HepG2 (cell line): Measurements from ENCODE around the gene F7. TPM values are rescaled to one million over a fixed set of nuclear protein-coding genes. Genes with fewer than 3 reads are reported as not detected.
A peak's percentile ranks its signal among the peaks of the same experiment; 100 is the strongest.

Experiments used
- ATF4 ChIP-seq, 2 experiments: fragments of 450-650 bp in 1 of 2; sonication (generic) in 1 of 2; formaldehyde crosslinking; IDR thresholded peaks; 2 replicates each; pipeline versions ENCODE4 v1.5.0 to v1.8.0; 2020 to 2022; ENCODE audit warnings: mild to moderate bottlenecking in 1 of 2, missing genetic modification reagents in 1 of 2
- GATA4 ChIP-seq: sonication (generic); IDR thresholded peaks from 2 replicates; pipeline ENCODE4 v1.6.1; 2016; ENCODE audit warnings: antibody characterized with exemption, low read depth, borderline replicate concordance
- GTF2F1 ChIP-seq: fragments of 150-350 bp; IDR thresholded peaks from 2 replicates; pipeline ENCODE4 v1.6.1; 2014; ENCODE audit warnings: low read length
- HDAC6 ChIP-seq: fragments of 200-600 bp; sonication (generic); IDR thresholded peaks from 2 replicates; pipeline ENCODE4 v1.7.0; 2017; ENCODE audit warnings: mild to moderate bottlenecking, antibody characterized with exemption, low read length, low read depth
- MAZ ChIP-seq, 2 experiments: sonication (generic) in 1 of 2; formaldehyde crosslinking in 1 of 2; IDR thresholded peaks; 2 replicates each; pipeline versions ENCODE4 v1.5.0 to v1.6.1; 2012 to 2020; ENCODE audit warnings: low read depth in 2 of 2, mild to moderate bottlenecking in 2 of 2, borderline replicate concordance in 1 of 2, improper control_type of control experiment in 1 of 2, low read length in 1 of 2, missing genetic modification reagents in 1 of 2, moderate library complexity in 1 of 2
- NFE2 ChIP-seq: sonication (generic); formaldehyde crosslinking; IDR thresholded peaks from 2 replicates; pipeline ENCODE4 v1.4.0; 2020; ENCODE audit warnings: missing genetic modification reagents
- NFIB ChIP-seq: sonication (generic); formaldehyde crosslinking; IDR thresholded peaks from 2 replicates; pipeline ENCODE4 v1.9.0; 2021; ENCODE audit warnings: missing genetic modification reagents, mild to moderate bottlenecking, borderline replicate concordance
- NONO ChIP-seq, 2 experiments: fragments of 450-650 bp in 1 of 2; sonication (generic) in 1 of 2; formaldehyde crosslinking in 1 of 2; IDR thresholded peaks in 1 of 2; conservative IDR thresholded peaks in 1 of 2; 2 replicates each; pipeline versions ENCODE4 v1.6.1 to v1.8.0; 2017 to 2022; ENCODE audit warnings: mild to moderate bottlenecking in 1 of 2, missing genetic modification reagents in 1 of 2, moderate library complexity in 1 of 2
- NR3C1 ChIP-seq: sonication (generic); formaldehyde crosslinking; IDR thresholded peaks from 2 replicates; pipeline ENCODE4 v1.4.0; 2020; ENCODE audit warnings: missing genetic modification reagents
- PHF8 ChIP-seq: sonication (generic); formaldehyde crosslinking; IDR thresholded peaks from 2 replicates; pipeline ENCODE4 v1.5.0; 2020; ENCODE audit warnings: missing genetic modification reagents
- RNF219 ChIP-seq: sonication (generic); formaldehyde crosslinking; IDR thresholded peaks from 2 replicates; pipeline ENCODE4 v1.5.0; 2020; ENCODE audit warnings: mild to moderate bottlenecking, missing genetic modification reagents
- TEAD3 ChIP-seq: optimal IDR thresholded peaks from 2 replicates; pipeline ENCODE3; 2016; ENCODE audit warnings: borderline replicate concordance
- THAP8 ChIP-seq: sonication (generic); formaldehyde crosslinking; IDR thresholded peaks from 2 replicates; pipeline ENCODE4 v1.5.1; 2020; ENCODE audit warnings: missing genetic modification reagents, mild to moderate bottlenecking, borderline replicate concordance
- ZBTB37 ChIP-seq: sonication (generic); formaldehyde crosslinking; IDR thresholded peaks from 2 replicates; pipeline ENCODE4 v1.4.0; 2020; ENCODE audit warnings: mild to moderate bottlenecking, missing genetic modification reagents
- ZFX ChIP-seq: sonication (generic); formaldehyde crosslinking; IDR thresholded peaks from 2 replicates; pipeline ENCODE4 v1.4.0; 2020; ENCODE audit warnings: mild to moderate bottlenecking, low read depth, missing genetic modification reagents, moderate library complexity
- ZNF333 ChIP-seq: sonication (generic); formaldehyde crosslinking; IDR thresholded peaks from 2 replicates; pipeline ENCODE4 v1.4.0; 2020; ENCODE audit warnings: mild to moderate bottlenecking, missing genetic modification reagents, borderline replicate concordance
- ZNF549 ChIP-seq: sonication (generic); formaldehyde crosslinking; IDR thresholded peaks from 2 replicates; pipeline ENCODE4 v1.5.0; 2020; ENCODE audit warnings: missing genetic modification reagents
- ZNF781 ChIP-seq: sonication (generic); formaldehyde crosslinking; IDR thresholded peaks from 2 replicates; pipeline ENCODE4 v1.5.1; 2020; ENCODE audit warnings: borderline replicate concordance, mild to moderate bottlenecking, missing genetic modification reagents; ENCODE audit errors: not compliant biosample characterization
- ZNF83 ChIP-seq: sonication (generic); formaldehyde crosslinking; IDR thresholded peaks from 2 replicates; pipeline ENCODE4 v1.4.0; 2020; ENCODE audit warnings: missing genetic modification reagents, mild to moderate bottlenecking, borderline replicate concordance
- polyA plus RNA-seq, 8 experiments: library from polyadenylated mRNA; depleted of rRNA in 3 of 8; stranded (reverse) in 7 of 8; unstranded in 1 of 8; fragments of >200 nt; fragmentation: Illumina TruSeq in 4 of 8; extraction: Trizol in 4 of 8; gene quantifications; 2 replicates each; pipeline versions ENCODE4 v1.2.1 to v1.2.3, GENCODE V29; 2011 to 2016; ENCODE audit warnings: low read depth in 4 of 8, missing spikeins in 1 of 8, mixed read lengths in 1 of 8; ENCODE audit not compliant: insufficient read depth in 1 of 8
- total RNA-seq, 5 experiments: library from RNA; depleted of rRNA; stranded (reverse); fragments of >200 nt; fragmentation: Illumina TruSeq; extraction: Trizol; gene quantifications; 2 replicates each; pipeline ENCODE4 v1.2.3, GENCODE V29; 2016; ENCODE audit warnings: low read depth in 1 of 5
- TF ChIP-seq, protein P1 (sequence below): sonication (generic); formaldehyde crosslinking; IDR thresholded peaks from 2 replicates; pipeline ENCODE4 v1.5.1; 2020; ENCODE audit warnings: missing genetic modification reagents, mild to moderate bottlenecking, borderline replicate concordance

Gene F7
- total and polyA plus RNA-seq, 2 of the 13 experiments (the other 11 are each of a cell fraction or from before 2014, with no cell fraction given), result 12.6 to 26.5 TPM

- no peak for TF ChIP-seq ZBTB37 (CRISPR knock-in tag)
- no peak for TF ChIP-seq NONO (IDR thresholded peaks at IDR 0.05)
- TF ChIP-seq NONO (CRISPR knock-in tag; conservative IDR thresholded peaks at IDR 0.05), result no peak
- no peak for TF ChIP-seq NFE2 (CRISPR knock-in tag)
- TF ChIP-seq RNF219 (CRISPR knock-in tag), result no peak
- no peak for TF ChIP-seq TEAD3 (CRISPR knock-in tag)
- TF ChIP-seq PHF8 (CRISPR knock-in tag), result no peak; the same call in 1 of the 2 replicates
- no peak for TF ChIP-seq NFIB (CRISPR knock-in tag)
- no peak for TF ChIP-seq HDAC6
- TF ChIP-seq MAZ (IDR thresholded peaks at IDR 0.05; ENCODE audit: borderline replicate concordance, low read depth, low read length), result no peak
- TF ChIP-seq MAZ (CRISPR knock-in tag; IDR thresholded peaks at IDR 0.05; ENCODE audit: low read depth), result no peak; the same call in 1 of the 2 replicates
- TF ChIP-seq ATF4 (CRISPR knock-in tag; IDR thresholded peaks at IDR 0.05), result no peak
- TF ChIP-seq, protein P1, sequence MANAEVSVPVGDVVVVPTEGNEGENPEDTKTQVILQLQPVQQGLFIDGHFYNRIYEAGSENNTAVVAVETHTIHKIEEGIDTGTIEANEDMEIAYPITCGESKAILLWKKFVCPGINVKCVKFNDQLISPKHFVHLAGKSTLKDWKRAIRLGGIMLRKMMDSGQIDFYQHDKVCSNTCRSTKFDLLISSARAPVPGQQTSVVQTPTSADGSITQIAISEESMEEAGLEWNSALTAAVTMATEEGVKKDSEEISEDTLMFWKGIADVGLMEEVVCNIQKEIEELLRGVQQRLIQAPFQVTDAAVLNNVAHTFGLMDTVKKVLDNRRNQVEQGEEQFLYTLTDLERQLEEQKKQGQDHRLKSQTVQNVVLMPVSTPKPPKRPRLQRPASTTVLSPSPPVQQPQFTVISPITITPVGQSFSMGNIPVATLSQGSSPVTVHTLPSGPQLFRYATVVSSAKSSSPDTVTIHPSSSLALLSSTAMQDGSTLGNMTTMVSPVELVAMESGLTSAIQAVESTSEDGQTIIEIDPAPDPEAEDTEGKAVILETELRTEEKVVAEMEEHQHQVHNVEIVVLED, result no peak
- TF ChIP-seq GATA4, result no peak
- no peak for TF ChIP-seq ZNF781 (CRISPR knock-in tag)
- TF ChIP-seq ZFX (CRISPR knock-in tag), result peak; percentile 57
- TF ChIP-seq THAP8 (CRISPR knock-in tag), result no peak
- TF ChIP-seq NR3C1, result no peak
- no peak for TF ChIP-seq ZNF549 (CRISPR knock-in tag)
- TF ChIP-seq ZNF83, result no peak
- 0 out of 2 replicates have a peak, but pooled peaks have one; percentile 23 for TF ChIP-seq ZNF333 (CRISPR knock-in tag)
- no peak for TF ChIP-seq GTF2F1
Observed at GRCh38 chr13:113123226-113124201, 17.9 kb downstream of the F7 start (continued).
